Epidermal melanocyte (primary cell): Measurements from ENCODE around the gene SLC6A1.

Experiments used
- DNase-seq: peaks from one replicate; pipeline ENCODE4 v3.0.0; 2011; ENCODE audit warnings: low spot score; ENCODE audit not compliant: insufficient read length

SLC6A1 gene

DNA sequence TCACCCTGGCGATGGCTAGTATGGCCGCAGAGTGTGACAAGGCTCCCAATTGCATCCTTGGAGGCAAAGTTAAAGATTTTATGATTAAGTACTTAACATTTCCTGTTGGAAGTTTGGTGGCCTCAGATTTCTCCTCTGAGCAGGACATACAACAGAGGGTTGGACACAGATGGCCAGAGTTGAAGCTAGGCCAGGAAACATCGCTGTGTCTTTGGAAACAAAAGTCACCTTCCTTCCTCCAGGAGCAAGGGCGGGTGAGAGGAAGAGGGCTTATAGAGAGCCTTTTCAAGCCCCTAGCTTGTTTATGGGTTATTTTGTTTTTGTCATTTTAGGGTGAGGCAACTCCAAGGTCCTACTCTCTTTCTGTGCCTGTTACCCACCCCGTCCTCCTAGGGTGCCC, 24.2 kb downstream of the SLC6A1 start:
- DNase-seq: no peak

GRCh38 chr3:11019116-11019819, 26.7 kb downstream of the SLC6A1 start:
- no peak for DNase-seq

DNA sequence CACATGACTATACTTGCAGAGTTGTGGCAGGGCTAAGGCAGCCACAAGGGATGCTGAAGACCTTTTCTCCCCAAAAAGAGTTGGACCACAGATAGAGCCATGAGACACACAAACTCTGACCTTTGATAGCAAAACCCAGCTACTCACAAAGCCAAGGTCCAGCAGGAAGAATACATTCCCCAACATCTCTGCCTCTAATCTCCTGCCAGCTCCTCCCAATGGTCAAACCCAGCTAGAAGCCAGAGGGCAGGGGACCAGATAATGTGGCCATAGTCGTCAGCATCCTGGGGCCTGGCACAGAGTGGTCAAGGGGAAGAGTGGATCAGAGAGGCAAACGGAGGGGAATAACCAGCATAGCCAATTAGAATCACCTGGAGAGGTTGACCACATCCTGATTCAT, 28.2 kb downstream of the SLC6A1 start:
- DNase-seq: no peak

GRCh38 chr3:11021611-11022011, 29.1 kb downstream of the SLC6A1 start:
- no peak for DNase-seq

DNA sequence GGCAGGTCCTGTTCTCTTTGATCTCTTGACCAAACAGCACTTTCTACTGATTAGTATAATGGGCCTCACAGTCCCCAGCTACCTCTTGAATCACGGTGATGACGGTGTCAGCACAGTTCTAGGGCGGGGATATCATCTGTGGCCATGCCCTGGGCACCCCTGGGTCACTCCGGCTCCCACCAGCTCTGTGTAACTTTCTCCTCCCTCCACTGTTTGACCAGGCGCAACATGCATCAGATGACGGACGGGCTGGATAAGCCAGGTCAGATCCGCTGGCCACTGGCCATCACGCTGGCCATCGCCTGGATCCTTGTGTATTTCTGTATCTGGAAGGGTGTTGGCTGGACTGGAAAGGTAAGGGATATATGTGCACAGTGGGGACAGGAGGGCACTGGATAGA, 29.6 kb downstream of the SLC6A1 start:
- DNase-seq: no peak

- DNase-seq: no peak
These were observed 31.6 kb downstream of the SLC6A1 start for GRCh38 chr3:11024181-11024580.

DNA sequence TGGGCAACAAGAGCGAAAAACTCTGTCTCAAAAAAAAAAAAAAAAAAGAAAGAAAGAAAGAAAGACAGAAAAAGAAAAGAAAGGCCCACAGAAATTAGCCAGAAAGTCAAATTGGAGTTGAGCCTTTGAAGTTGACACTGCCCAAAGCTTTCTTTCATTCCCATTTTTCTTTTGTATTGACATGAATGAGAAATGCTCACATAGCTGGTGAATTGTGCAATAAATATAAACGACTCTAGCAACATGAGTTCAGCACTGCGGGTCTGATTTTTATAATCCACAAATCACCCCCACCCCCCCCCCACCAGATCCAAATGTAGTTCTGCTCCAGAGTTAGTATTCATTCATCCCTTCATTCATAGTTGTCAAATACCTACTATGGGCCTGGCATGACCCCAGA, 37.4 kb downstream of the SLC6A1 start:
- no peak for DNase-seq

- DNase-seq: no peak
These were observed 41.3 kb downstream of the SLC6A1 start for GRCh38 chr3:11033871-11034270.

GRCh38 chr3:11034309-11034985, 41.9 kb downstream of the SLC6A1 start:
- DNase-seq: no peak

- DNase-seq: no peak
These were observed 43.4 kb downstream of the SLC6A1 start for GRCh38 chr3:11035757-11036505.

GRCh38 chr3:11037241-11037873, 44.8 kb downstream of the SLC6A1 start:
- DNase-seq: no peak

DNA sequence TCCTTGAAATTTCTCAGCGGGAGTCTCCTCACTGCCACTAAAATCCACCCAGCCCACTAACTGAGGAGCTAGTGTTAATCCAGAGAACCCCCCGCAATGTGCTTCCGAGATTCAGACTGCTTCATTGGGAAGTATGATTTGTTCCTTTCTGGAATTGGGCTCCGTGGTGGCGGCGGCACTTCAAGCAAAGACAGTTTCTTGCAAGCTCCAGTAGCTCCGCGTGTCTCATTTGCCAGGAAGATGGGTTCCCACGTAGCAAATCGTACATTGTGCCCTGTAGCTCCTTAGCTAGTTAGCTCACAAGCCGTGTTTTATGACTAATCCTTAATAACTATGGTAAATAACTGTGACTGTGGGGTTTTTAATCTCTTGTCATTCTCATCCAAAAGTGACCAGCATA, 45.4 kb downstream of the SLC6A1 start:
- no peak for DNase-seq

- no peak for DNase-seq
These were observed 53.0 kb downstream of the SLC6A1 start for GRCh38 chr3:11045536-11045935.

GRCh38 chr3:11047500-11047899, 55.0 kb downstream of the SLC6A1 start:
- no peak for DNase-seq

DNA sequence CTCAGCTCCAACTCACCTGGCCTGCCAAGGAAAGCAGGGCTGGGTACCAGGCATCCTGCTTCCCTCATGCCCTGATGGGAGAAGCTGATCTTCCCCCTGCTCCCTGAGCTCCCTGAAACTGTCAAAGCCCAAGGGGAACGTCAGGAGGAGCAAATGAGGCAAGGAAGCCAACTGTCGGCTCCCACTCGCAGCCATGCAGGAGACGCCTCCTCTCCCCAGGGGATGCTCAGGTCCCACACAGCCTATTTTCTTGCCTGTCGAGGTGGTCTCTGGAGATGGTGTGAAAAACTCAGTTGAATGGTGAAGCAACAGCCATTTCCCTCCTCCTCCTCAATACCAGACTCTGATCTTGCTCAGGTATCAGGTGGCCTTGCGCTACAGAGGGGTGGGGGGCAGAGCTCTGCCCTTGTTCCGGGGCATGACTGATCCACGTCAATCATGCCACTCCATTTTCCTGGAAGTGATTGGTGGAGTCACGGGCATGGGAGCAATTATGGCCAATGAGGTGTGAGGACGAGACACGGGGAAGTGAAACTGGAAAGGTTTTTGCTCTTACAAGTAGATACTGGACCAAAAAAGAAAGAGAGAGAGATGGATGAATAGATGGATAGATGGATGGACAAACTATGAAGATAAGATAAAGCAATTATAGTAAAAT, 58.2 kb downstream of the SLC6A1 start:
- no peak for DNase-seq

GRCh38 chr3:11053926-11054503, 61.5 kb downstream of the SLC6A1 start:
- DNase-seq: no peak

DNA sequence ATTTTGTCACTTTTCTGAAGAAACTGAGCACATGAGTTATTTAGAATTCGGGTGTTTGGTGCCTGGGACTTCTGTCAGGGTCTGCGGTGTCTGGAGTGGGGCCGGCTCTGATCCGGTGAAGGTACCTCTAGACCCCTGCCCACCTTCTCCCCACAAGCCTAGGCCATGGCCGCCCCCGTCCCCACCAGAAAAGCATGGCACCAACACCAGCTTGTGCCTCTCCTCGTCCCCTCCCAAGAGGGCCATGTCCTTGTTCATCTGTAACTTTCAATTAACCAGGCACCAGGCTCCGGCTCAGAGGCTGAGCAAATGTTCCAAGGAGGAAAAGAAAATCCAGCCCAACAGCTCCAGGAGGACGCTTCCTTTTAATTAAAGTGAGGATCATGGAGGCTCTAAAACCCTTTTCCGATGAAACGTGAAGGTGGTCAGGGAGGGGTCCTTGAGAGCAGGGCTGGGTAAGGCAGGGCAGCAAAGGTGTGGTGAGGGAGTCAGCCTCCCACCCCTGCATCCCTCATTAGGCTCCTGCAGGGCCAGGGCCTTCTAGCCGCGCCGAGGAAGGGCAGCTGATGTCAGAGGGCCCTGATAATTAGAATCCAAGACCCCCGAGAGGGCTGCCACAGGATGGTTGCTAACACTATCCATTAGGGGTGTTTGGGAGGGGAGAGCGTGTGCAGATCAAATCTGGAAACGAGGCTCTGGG, 62.3 kb downstream of the SLC6A1 start:
- DNase-seq: no peak

DNA sequence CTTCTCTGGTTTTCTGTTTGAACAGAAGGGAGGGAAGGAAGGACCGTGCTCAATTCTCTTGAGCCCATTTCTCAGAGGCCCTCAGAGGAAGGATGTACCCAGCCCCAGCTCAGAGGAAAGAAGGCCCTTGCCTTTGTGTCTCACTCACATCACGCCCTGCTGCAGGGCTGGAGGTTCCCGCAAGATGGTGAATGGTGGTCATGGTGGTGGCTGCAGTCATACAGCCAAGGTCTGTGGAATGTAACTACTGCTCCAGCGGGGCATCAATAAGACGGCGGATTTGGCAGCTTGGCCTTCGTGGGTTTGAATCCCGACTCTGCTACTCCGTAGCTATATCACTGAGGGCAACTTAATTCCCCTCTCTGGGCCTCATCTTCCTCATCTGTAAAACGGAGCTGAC, 62.9 kb downstream of the SLC6A1 start:
- no peak for DNase-seq

DNA sequence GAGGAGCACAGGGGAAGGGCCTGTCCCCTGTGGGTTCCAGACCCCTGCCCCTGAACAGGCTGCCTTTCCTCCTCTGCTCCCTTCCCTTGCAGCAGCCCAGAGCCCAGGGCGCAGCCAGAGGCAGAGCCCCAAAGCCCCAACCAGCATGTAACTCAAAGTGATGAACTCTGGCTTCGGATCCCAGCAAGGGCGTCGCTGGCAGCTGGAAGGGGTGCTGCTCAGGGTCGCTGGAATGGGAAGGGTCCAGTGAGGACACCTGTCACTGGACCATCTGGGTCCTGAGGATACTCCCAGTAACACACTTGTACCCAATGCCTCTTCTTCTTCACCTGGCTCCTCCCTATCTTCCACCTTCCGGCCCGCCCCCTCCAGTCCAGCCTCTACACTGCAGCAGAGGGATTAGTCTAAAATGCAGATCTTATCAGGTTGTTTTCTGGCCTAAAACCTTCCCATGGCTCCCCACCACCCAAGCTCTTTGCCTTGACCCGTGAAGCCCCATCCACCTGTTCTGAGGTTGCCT, 64.0 kb downstream of the SLC6A1 start:
- no peak for DNase-seq

GRCh38 chr3:11057655-11058054, 65.1 kb downstream of the SLC6A1 start:
- DNase-seq: no peak
